Measurements from ENCODE around the gene PTPRM. TPM values are rescaled to one million over a fixed set of nuclear protein-coding genes. Genes with fewer than 3 reads are reported as not detected.

Gene PTPRM
- total and polyA plus RNA-seq, 7 donors: 3.9 to 151 (median 62.8) TPM

DNA sequence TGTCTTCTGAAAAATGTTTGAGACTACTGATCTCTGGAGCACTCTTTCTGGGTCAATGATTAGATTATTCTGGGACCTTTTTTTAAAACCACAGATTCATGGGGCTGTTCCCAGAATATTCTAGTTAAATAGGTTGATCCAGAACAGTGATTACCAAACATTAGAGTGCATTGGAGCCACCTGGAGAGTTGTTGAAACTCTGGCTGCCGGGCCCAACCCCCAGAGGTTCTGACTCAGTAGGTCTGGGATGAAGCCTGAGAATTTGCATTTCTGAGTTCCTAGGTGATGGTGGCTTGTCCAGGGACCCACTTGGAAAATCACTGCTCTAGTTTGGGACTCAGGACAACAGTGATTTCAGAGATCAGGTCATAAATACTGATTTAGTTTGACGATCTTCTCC, 197.3 kb downstream of the PTPRM start:
- DNase-seq: no peak
- 80 to 84% methylated on average over 2 of the region's 2 CpGs for WGBS, 2 donors
- peaks cover 0 to 37% (median 16%) of the 10 kb centered on the region in 4 donors for H3K4me1 ChIP-seq
- H3K27ac ChIP-seq: no peak overlapping the region
- no peak overlapping the region for H3K4me3 ChIP-seq
- intact Hi-C loops (cut with DNase I): no loop called here
- no peaks in the 10 kb centered on the region for H3K36me3 ChIP-seq
- H3K9me3 ChIP-seq: no peaks in the 10 kb centered on the region
- TF ChIP-seq POLR2AphosphoS5 (IDR thresholded peaks at IDR 0.05): no peak
- TF ChIP-seq, protein P1, sequence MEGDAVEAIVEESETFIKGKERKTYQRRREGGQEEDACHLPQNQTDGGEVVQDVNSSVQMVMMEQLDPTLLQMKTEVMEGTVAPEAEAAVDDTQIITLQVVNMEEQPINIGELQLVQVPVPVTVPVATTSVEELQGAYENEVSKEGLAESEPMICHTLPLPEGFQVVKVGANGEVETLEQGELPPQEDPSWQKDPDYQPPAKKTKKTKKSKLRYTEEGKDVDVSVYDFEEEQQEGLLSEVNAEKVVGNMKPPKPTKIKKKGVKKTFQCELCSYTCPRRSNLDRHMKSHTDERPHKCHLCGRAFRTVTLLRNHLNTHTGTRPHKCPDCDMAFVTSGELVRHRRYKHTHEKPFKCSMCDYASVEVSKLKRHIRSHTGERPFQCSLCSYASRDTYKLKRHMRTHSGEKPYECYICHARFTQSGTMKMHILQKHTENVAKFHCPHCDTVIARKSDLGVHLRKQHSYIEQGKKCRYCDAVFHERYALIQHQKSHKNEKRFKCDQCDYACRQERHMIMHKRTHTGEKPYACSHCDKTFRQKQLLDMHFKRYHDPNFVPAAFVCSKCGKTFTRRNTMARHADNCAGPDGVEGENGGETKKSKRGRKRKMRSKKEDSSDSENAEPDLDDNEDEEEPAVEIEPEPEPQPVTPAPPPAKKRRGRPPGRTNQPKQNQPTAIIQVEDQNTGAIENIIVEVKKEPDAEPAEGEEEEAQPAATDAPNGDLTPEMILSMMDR (IDR thresholded peaks at IDR 0.05): no peak
- TF ChIP-seq POLR2A (IDR thresholded peaks at IDR 0.05): no peak
- TF ChIP-seq EP300 (IDR thresholded peaks at IDR 0.05): no peak
- no peaks in the 10 kb centered on the region for H3K27me3 ChIP-seq

DNA sequence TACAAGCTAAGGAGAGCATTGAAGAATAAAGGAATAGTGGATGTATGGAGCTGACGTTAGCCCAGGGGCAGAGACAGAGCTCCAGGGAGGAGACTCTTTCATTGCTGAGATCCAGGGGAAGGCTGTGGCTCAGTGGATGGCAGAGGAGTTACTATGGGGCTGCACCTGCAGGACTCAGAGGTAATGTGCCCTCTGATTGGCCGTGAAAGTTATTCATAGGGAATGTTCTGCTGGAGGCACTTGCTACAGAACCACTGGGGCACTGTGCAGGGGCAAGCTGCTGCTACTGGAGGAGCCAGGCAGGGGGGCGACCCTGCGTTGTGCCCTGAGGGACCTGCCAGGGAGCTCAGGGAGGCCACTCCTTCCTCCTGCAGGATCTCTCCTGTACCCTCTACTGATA, 199.2 kb downstream of the PTPRM start:
- DNase-seq: no peak
- H3K4me3 ChIP-seq: no peak overlapping the region
- no peaks in the 10 kb centered on the region for H3K9me3 ChIP-seq
- intact Hi-C loops (cut with DNase I): no loop called here
- TF ChIP-seq EP300 (IDR thresholded peaks at IDR 0.05) (no peak), POLR2A (IDR thresholded peaks at IDR 0.05) (no peak), POLR2AphosphoS5 (IDR thresholded peaks at IDR 0.05) (no peak)
- TF ChIP-seq, protein P1 (IDR thresholded peaks at IDR 0.05): no peak
- H3K36me3 ChIP-seq: no peaks in the 10 kb centered on the region
- no peak overlapping the region for H3K27ac ChIP-seq
- H3K4me1 ChIP-seq: peaks cover 0 to 34% (median 18%) of the 10 kb centered on the region in 4 donors
- H3K27me3 ChIP-seq: no peaks in the 10 kb centered on the region
- WGBS, 2 donors: 85 to 86% methylated on average over 4 of the region's 4 CpGs

DNA sequence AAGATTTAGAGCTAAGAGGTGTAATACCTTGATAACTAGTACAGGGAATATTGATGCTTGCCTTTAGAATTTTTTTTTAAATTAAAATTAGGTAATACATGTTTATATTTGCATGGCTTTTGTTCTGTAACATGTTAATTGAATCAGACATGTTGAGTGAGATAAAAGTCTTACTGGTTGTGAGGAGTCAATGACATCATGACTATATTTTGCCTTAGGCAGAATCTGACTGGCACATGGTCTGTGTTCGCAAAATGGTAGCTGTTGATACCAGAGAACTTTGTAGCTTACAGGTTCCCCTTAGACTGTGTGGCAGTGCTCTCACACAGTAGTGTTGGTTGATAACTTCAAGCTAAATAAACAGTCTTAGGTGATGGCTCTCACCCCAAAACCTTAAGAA, 199.7 kb downstream of the PTPRM start:
- intact Hi-C loops (cut with DNase I): no loop called here
- WGBS, 2 donors: 90 to 95% methylated on average over 1 of the region's 1 CpG
- Histone ChIP-seq H3K4me3 (no peak overlapping the region), H3K27me3 (no peaks in the 10 kb centered on the region), H3K27ac (no peak overlapping the region), H3K36me3 (no peaks in the 10 kb centered on the region), H3K4me1 (peaks cover 0 to 34% (median 19%) of the 10 kb centered on the region in 4 donors), H3K9me3 (no peaks in the 10 kb centered on the region)
- DNase-seq: no peak
- TF ChIP-seq, protein P1 (IDR thresholded peaks at IDR 0.05): no peak
- TF ChIP-seq EP300 (IDR thresholded peaks at IDR 0.05): no peak
- no peak for TF ChIP-seq POLR2AphosphoS5 (IDR thresholded peaks at IDR 0.05)
- TF ChIP-seq POLR2A (IDR thresholded peaks at IDR 0.05): no peak

DNA sequence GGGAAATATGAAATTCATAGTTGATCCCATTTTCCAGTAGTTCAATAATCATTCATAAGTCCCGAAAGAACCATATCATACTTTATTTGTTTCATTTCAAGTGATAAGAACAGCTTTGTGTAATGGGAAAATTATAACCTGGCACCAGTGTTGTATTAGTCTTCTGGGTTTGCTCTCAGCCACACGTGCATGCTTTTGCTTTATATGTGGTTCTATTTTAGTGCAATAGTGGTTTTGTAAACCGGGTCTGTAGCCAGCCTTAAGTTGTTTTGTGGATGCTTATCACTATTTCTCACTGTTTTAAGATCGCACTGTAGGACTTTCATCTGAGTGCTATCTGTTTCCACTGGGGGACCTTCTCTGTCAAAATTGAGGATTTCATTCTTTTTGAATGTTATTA, 203.8 kb downstream of the PTPRM start:
- Histone ChIP-seq H3K36me3 (no peaks in the 10 kb centered on the region), H3K4me1 (peaks cover 0 to 44% (median 28%) of the 10 kb centered on the region in 4 donors), H3K27me3 (no peaks in the 10 kb centered on the region), H3K9me3 (no peaks in the 10 kb centered on the region), H3K4me3 (no peak overlapping the region), H3K27ac (peak overlapping the region in 2 of 4 donors; percentile 46)
- intact Hi-C loops (cut with DNase I): loop anchor here (10.0 kb wide), 1 partner anchor 496 kb away; no protein-coding TSS in a partner anchor
- WGBS, 2 donors: 46 to 61% methylated on average over 4 of the region's 4 CpGs
- DNase-seq: no peak
- TF ChIP-seq EP300 (IDR thresholded peaks at IDR 0.05): no peak
- no peak for TF ChIP-seq POLR2A (IDR thresholded peaks at IDR 0.05)
- TF ChIP-seq, protein P1 (IDR thresholded peaks at IDR 0.05): no peak
- no peak for TF ChIP-seq POLR2AphosphoS5 (IDR thresholded peaks at IDR 0.05)

DNA sequence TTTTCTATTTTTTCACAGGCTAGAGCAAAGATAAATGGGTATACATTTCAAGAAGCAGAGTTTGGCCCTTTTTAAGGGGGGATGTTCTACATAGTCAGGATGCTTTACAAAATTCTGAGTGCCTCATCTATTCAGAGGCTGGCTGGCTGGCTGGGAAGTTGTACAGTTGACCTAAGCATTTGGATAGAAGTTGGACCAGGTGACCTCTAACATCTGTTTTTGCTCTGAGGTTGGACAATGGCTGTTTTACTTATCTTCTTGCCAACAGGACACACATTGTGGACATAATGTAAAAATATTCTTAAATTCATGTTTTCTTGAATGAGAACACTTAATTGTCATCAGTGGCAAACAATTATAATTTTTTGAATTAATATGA, 205.4 kb downstream of the PTPRM start:
- intact Hi-C loops (cut with DNase I): loop anchor here (10.0 kb wide), 1 partner anchor 498 kb away; no protein-coding TSS in a partner anchor

More for the DNA sequence above, 205.4 kb downstream of the PTPRM start:
- DNase-seq: no peak
- H3K36me3 ChIP-seq: no peaks in the 10 kb centered on the region
- peaks cover 0 to 33% (median 25%) of the 10 kb centered on the region in 4 donors for H3K4me1 ChIP-seq
- H3K9me3 ChIP-seq: no peaks in the 10 kb centered on the region
- H3K27ac ChIP-seq: peak overlapping the region in 2 of 4 donors; percentile 8 to 9
- no peak overlapping the region for H3K4me3 ChIP-seq
- TF ChIP-seq, protein P1 (IDR thresholded peaks at IDR 0.05): no peak
- TF ChIP-seq POLR2A (IDR thresholded peaks at IDR 0.05) (no peak), EP300 (IDR thresholded peaks at IDR 0.05) (no peak), POLR2AphosphoS5 (IDR thresholded peaks at IDR 0.05) (no peak)
- no peaks in the 10 kb centered on the region for H3K27me3 ChIP-seq

Data from sigmoid colon (tissue), 7 donors.